GM18861 (cell line): Measurements from ENCODE around the gene ARL16.

Experiments used
- ATAC-seq: cut with Tn5 transposase; IDR thresholded peaks from one replicate; pipeline ENCODE4 v1.9.1; 2021; ENCODE audit not compliant: unreplicated experiment

ARL16 gene

GRCh38 chr17:81673561-81674258 lies 9.9 kb downstream of the ARL16 start:
- ATAC-seq = no peak

- no peak for ATAC-seq
Measured at GRCh38 chr17:81672954-81673353, 10.6 kb downstream of the ARL16 start.

- ATAC-seq = no peak
Measured at GRCh38 chr17:81672504-81672903, 11.1 kb downstream of the ARL16 start.

- no peak for ATAC-seq
Measured at GRCh38 chr17:81667754-81668153, 15.8 kb downstream of the ARL16 start.

GRCh38 chr17:81666342-81667191 lies 17.0 kb downstream of the ARL16 start, which contains the start of the genes CCDC137 and OXLD1:
Gene CCDC137, plus strand, starts transcription at chr17:81666737. Its CDS starts 30 bp downstream, at chr17:81666767.
Gene OXLD1, minus strand, starts transcription at chr17:81666605. Its CDS starts 28 bp downstream, at chr17:81666577.
- ATAC-seq = peak; percentile 85

- ATAC-seq = no peak
Measured at GRCh38 chr17:81666092-81666341, 17.6 kb downstream of the ARL16 start.

- ATAC-seq = no peak
Measured at GRCh38 chr17:81665205-81666091, 18.1 kb downstream of the ARL16 start.

- no peak for ATAC-seq
Measured at GRCh38 chr17:81664051-81664470, 19.5 kb downstream of the ARL16 start.

- ATAC-seq = no peak
Measured at GRCh38 chr17:81662002-81662401, 21.6 kb downstream of the ARL16 start.

GRCh38 chr17:81660441-81660840 lies 23.2 kb downstream of the ARL16 start:
- no peak for ATAC-seq

GRCh38 chr17:81659038-81659437 lies 24.6 kb downstream of the ARL16 start:
- no peak for ATAC-seq

- ATAC-seq = no peak
Measured at GRCh38 chr17:81656835-81657234, 26.8 kb downstream of the ARL16 start.

GRCh38 chr17:81656118-81656743 lies 27.4 kb downstream of the ARL16 start, which contains the start of gene PDE6G:
Gene PDE6G, minus strand, starts transcription at chr17:81656542. Its CDS starts 3,237 bp downstream, at chr17:81653305.
- ATAC-seq = no peak

GRCh38 chr17:81655378-81656117 lies 28.0 kb downstream of the ARL16 start:
- ATAC-seq = no peak

GRCh38 chr17:81652906-81653771 lies 30.5 kb downstream of the ARL16 start:
- ATAC-seq = no peak

GRCh38 chr17:81651692-81652091 lies 31.9 kb downstream of the ARL16 start:
- no peak for ATAC-seq

GRCh38 chr17:81650951-81651350 lies 32.6 kb downstream of the ARL16 start:
- ATAC-seq = no peak

GRCh38 chr17:81648707-81649085 lies 34.9 kb downstream of the ARL16 start:
- no peak for ATAC-seq

- ATAC-seq = no peak
Measured at GRCh38 chr17:81648013-81648706, 35.4 kb downstream of the ARL16 start.
